Stomach (tissue), 4 donors: ENCODE data around the gene KIAA0513.

ENCODE experiments used
- POLR2A ChIP-seq, 4 donors: fragments of 450-650 bp; IDR thresholded peaks; one replicate each; pipeline ENCODE4 v1.6.1; 2016; ENCODE audit warnings: antibody characterized with exemption in 4 of 4, control low read depth in 2 of 4, mild to moderate bottlenecking in 1 of 4, moderate library complexity in 1 of 4
- POLR2AphosphoS5 ChIP-seq, 3 donors: sonication (generic); formaldehyde crosslinking; IDR thresholded peaks; one replicate each; pipeline ENCODE4 v1.6.1; 2016; ENCODE audit warnings: antibody characterized with exemption in 3 of 3
- TF ChIP-seq, protein P1 (sequence below), 7 experiments: fragments of 450-650 bp in 4 of 7; fragments of 200-600 bp in 3 of 7; sonication (generic) in 3 of 7; IDR thresholded peaks; one replicate each; pipeline ENCODE4 v1.5.1; 2016 to 2019; ENCODE audit warnings: antibody characterized with exemption in 7 of 7, control low read depth in 2 of 7, mild to moderate bottlenecking in 1 of 7

- TF ChIP-seq, protein P1, sequence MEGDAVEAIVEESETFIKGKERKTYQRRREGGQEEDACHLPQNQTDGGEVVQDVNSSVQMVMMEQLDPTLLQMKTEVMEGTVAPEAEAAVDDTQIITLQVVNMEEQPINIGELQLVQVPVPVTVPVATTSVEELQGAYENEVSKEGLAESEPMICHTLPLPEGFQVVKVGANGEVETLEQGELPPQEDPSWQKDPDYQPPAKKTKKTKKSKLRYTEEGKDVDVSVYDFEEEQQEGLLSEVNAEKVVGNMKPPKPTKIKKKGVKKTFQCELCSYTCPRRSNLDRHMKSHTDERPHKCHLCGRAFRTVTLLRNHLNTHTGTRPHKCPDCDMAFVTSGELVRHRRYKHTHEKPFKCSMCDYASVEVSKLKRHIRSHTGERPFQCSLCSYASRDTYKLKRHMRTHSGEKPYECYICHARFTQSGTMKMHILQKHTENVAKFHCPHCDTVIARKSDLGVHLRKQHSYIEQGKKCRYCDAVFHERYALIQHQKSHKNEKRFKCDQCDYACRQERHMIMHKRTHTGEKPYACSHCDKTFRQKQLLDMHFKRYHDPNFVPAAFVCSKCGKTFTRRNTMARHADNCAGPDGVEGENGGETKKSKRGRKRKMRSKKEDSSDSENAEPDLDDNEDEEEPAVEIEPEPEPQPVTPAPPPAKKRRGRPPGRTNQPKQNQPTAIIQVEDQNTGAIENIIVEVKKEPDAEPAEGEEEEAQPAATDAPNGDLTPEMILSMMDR (IDR thresholded peaks at IDR 0.05), result no peak
- TF ChIP-seq POLR2AphosphoS5 (IDR thresholded peaks at IDR 0.05), result no peak
- TF ChIP-seq POLR2A (IDR thresholded peaks at IDR 0.05), result no peak
Measured at GRCh38 chr16:85042606-85043005, 15.0 kb downstream of the KIAA0513 start.
